Measurements from ENCODE around the gene GDPD1. TPM values are rescaled to one million over a fixed set of nuclear protein-coding genes. Genes with fewer than 3 reads are reported as not detected.

GDPD1 gene
- total RNA-seq, 1 experiment from 2014 or later: 2.6 TPM

DNA sequence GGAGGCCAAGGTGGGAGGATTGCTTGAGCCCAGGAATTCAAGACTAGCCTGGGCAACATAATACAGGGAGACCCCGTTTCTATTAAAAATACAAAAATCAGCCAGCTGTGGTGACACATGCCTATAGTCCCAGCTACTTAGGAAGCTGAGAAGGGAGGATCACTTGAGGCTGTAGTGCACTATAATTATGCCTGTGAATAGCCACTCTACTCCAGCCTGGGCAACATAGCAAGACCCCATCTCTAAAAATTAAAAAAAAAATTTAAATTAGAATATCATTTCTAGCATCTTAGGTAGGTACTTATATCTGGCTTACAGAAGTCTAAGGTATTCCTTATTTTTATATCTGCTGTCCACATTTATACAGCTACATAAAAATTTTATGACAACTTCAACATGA lies 18.0 kb upstream of the GDPD1 start:
- Histone ChIP-seq H4K91ac (ENCODE audit: insufficient read length, low read depth, low read length) (no peak overlapping the region), H3K23me2 (ENCODE audit: insufficient read length, low read depth, low read length, poor library complexity, severe bottlenecking) (no peaks in the 10 kb centered on the region), H2AFZ (ENCODE audit: low read length) (no peak overlapping the region), H3K18ac (ENCODE audit: insufficient read length, low read depth, low read length) (no peak overlapping the region), H3K27ac (ENCODE audit: insufficient read length, low read depth, low read length) (no peak overlapping the region), H3K56ac (ENCODE audit: insufficient read length, low read depth, low read length) (no peak overlapping the region), H4K5ac (ENCODE audit: insufficient read length, low read depth, low read length) (no peak overlapping the region), H3K14ac (ENCODE audit: insufficient read depth, low read length) (no peak overlapping the region), H2BK15ac (ENCODE audit: low read depth, low read length) (no peak overlapping the region), H2BK12ac (ENCODE audit: insufficient read length, low read depth, low read length) (no peak overlapping the region), H3T11ph (ENCODE audit: low read length) (no peak overlapping the region), H3K79me2 (ENCODE audit: insufficient read depth, low read length) (no peaks in the 10 kb centered on the region), H2AK5ac (ENCODE audit: insufficient read length, low read length) (no peak overlapping the region), H2BK20ac (ENCODE audit: low read depth, low read length, poor library complexity, severe bottlenecking) (no peak overlapping the region), H3K4ac (ENCODE audit: low read depth, low read length) (no peak overlapping the region), H2BK120ac (ENCODE audit: low read depth, low read length, poor library complexity, severe bottlenecking) (no peak overlapping the region), H4K20me1 (ENCODE audit: control insufficient read depth, insufficient read depth, insufficient read length) (no peaks in the 10 kb centered on the region), H3K27me3 (ENCODE audit: insufficient read depth, low read length) (no peaks in the 10 kb centered on the region), H3K23ac (ENCODE audit: insufficient read length, low read depth, low read length) (no peak overlapping the region), H4K8ac (replicated peaks; ENCODE audit: insufficient read length, low read depth, low read length) (no peak overlapping the region), H3K4me1 (ENCODE audit: insufficient read depth, low read length) (no peaks in the 10 kb centered on the region), H3K9ac (ENCODE audit: extremely low read depth, insufficient read length, low read length) (no peak overlapping the region), H3K9me3 (ENCODE audit: control insufficient read depth, low read depth, low read length) (no peaks in the 10 kb centered on the region), H3K79me1 (ENCODE audit: insufficient read depth, low read depth, low read length, poor library complexity, severe bottlenecking) (no peaks in the 10 kb centered on the region), H2BK5ac (ENCODE audit: insufficient read length, low read length) (no peak overlapping the region), H3K4me2 (ENCODE audit: insufficient read depth, insufficient read length, low read length) (no peak overlapping the region)
- no peak for TF ChIP-seq CTCF (conservative IDR thresholded peaks at IDR 0.05)
- no peak overlapping the region for H3K4me3 Mint-ChIP-seq
- no CpG with 5 or more reads among the region's 1 CpG for WGBS (ENCODE audit: extremely low coverage, insufficient read length, low lambda C conversion rate)
- no peaks in the 10 kb centered on the region for H3K27me3 Mint-ChIP-seq (ENCODE audit: low read depth)
- no peak for DNase-seq
- H3K9me3 Mint-ChIP-seq: no peaks in the 10 kb centered on the region
- H3K4me1 Mint-ChIP-seq: no peaks in the 10 kb centered on the region
- peaks cover 7 to 48% (median 35%) of the 10 kb centered on the region in 3 experiments; a peak in 6 of 7 replicates for H3K36me3 Mint-ChIP-seq (ENCODE audit: insufficient read depth in 1 of 3, low read depth in 3 of 3)
- no peak overlapping the region for H3K27ac Mint-ChIP-seq
